NOMO-1 (cell line): ENCODE measurements around the gene EMID1.
"Not testable (repeated sequence)": the region's sequence is repeated elsewhere in the genome, so short reads cannot be mapped to it uniquely, and the experiment has no call there.

Experiments
- DNase-seq, 2 experiments: peaks; one replicate each; lab custom pipeline; 2025; ENCODE audit not compliant: unreplicated experiment in 2 of 2; lab: John Stamatoyannopoulos, UW

Gene EMID1

DNA sequence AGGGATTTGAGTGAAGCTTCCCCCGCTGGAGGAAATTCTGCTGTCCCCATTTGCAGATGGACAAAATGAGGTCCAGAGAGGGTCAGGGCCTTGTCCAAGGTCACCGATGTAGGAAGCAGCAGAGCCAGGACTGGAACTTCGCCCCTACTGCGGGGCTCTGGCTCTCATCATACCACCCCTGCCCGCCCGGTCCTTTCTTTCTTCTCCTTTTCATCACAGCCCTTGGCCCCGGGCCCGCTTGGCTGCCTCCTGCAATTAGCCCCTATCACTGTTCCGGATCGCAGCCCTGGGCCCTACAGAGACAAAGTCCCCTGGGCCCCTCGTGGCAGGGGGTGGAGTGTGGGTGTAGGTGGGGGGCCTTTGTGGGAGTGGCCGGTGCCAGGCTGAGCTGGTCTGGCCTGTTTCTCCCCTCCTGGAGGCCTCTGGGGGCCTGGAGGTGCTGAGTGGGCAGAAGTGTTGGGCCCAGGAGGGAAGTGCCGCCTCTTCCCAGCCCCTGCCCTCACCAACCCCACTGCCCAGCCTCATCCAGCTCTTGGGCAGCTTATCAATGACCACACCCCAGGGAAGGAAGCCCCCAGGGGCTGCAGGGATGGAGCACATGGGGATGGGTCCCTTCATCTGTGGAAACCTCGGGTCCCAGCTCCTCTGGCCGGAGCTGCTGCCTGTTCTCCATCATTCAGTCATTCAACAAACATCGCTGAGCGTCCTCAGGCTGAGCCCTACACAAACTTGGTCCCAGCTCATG is 3.4 kb downstream of the EMID1 start:
- DNase-seq: no peak

- DNase-seq: no peak
These were observed 3.9 kb downstream of the EMID1 start for GRCh38 chr22:29209624-29209929.

DNA sequence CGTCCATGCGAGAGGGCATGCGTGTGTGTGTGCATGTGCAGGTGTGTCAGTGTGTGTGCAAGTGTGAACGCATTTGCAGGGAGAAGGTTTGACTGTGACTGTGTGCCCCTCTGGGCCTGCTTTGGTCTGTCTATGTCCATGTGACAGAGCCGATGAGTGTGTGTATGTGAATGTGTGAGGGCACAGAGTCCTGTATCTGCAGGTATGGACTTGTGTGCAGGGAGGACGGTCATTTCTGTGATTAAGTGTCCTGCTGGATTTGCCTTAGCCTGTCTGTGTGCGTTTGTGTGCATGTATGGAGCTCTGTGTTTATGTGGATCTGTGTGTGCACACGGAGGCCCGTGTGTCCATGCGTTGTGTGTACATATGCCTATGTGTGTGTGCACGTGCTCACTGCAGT is 5.4 kb downstream of the EMID1 start:
- no peak for DNase-seq

GRCh38 chr22:29211466-29211865 is 5.8 kb downstream of the EMID1 start:
- DNase-seq: no peak

DNA sequence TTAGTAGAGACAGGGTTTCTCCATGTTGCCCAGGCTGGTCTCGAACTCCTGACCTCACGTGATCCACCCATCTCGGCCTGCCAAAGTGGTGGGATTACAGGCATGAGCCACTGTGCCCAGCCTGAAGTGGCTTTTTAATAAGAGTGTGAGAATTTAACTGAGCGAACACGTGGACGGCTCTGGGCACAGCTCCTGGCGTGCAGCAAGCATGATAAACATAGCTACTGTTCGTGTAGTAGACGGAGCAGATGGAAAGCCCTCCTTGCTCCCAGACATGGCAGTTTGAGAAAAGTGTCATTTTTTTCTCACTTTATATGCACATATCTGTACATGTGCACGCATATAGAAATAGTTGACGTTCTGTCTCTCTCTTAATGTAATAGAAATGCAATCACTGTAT is 7.0 kb downstream of the EMID1 start:
- DNase-seq: no peak

- no peak for DNase-seq
These were observed 7.8 kb downstream of the EMID1 start for GRCh38 chr22:29213493-29213892.

- no peak for DNase-seq
These were observed 8.5 kb downstream of the EMID1 start for GRCh38 chr22:29214232-29214631.

DNA sequence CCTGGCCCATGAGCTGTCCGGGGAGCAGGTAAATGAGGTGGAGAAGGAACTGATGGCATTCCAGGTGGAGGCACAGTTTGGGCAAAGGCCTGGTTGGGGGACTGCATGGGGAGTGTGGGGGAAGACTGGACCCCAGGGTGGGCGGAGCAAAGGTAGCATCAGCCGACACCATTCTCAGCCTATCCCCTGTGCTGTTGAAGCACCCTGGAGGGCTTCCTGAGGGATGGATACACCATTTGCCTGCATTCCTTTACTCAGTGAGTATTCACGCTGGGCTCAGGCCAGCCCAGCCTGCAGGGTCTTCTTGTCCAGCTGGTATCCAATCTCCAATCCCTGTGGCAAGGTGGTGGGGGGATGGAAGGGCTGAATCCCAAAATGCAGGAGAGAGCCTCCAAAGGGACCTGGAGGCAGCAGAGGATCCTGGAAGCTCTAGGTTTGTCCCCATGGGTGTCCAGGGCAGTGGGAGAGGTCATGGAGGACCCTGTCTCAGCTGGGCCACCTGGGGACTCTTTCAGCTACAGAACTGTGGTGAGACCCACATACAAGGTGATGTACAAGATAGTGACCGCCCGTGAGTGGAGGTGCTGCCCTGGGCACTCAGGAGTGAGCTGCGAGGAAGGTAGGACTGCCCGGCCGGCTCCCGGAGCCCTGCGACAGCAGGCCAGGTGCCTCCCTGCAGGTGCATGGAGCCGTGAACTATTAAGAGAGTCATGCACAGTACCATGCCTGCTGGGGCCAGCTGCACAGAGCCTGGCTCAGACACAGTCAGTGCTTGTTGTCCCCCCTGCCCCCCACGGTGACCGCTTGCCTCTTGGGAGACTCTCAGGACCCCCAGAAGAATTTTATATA is 9.5 kb downstream of the EMID1 start:
- DNase-seq: no peak

- DNase-seq: no peak
These were observed 10.5 kb downstream of the EMID1 start for GRCh38 chr22:29216011-29216872.

- DNase-seq: peak in 1 of 2 experiments; percentile 40
These were observed 11.4 kb downstream of the EMID1 start for GRCh38 chr22:29216873-29217666.

- DNase-seq: no peak
These were observed 12.4 kb downstream of the EMID1 start for GRCh38 chr22:29217827-29218757.

DNA sequence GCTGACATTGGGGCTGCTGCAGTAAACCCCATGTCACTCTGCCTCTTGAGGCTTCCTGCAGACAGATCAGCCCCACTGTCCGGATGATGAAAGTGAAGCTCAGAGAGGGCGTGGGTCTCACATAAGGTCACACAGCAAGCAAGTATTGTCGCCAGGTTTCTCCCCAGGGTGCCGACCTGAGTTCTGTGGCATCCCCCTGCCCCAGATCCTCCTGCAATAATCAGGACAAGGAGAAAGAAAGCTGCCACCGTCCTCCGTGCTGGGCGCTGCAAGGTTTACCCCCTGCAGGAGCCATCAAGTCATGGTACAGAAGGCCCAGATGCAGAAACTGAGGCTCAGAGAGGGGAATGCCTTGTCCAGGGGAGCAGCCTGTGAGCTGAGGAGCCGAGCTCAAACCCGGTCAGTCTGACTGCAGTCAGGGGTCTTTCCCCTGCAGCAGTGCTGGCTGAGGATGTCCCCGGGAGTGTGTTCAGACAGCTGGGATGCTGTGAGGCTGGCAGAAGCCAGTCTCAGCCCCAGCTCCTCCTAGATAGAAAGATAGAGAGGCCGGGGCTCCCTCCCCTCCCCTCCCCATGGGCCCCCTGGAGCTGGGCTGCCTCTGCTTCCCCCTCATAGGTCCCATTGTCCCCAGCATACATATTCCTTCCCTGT is 13.2 kb downstream of the EMID1 start:
- no peak for DNase-seq

- not testable (repeated sequence) for DNase-seq
These were observed 13.7 kb downstream of the EMID1 start for GRCh38 chr22:29219409-29219782.

- DNase-seq: no peak
These were observed 14.4 kb downstream of the EMID1 start for GRCh38 chr22:29219881-29220670.

DNA sequence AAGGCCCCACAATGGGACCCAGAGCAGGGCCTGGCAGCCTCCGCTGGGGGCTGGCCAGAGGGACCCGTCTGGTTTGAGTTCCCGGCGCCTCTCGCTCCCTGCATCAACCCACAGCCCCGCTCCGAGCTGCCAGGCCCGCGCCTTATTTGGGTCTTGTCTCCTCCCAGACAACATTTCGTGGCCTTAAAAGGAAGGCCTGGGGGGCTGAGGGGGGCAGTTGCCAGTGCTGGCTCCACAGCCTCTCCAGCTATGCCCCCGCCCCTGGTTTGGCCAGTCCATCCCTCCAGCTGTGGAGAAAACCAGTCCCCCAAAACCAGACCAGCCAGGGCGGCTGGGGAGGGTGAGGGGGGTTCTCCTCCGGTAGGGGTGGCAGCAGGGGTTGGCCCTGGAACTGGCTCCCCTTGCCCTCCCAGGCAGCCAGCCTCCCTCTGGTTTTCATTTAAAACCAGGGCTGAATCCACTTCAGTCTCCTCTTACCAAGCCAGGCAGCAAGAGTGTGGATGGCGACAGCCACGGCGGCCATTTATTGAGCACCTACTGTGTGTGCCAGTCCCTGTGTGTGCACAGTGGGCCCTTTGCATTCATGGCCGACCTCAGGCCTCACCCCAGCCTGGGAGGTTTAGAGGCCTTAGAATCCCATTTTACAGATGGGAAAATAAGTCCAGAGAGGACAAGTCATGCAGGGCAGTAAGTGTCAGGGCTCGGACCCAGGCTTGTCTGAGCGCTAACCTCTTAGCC is 18.6 kb downstream of the EMID1 start:
- DNase-seq: no peak

- no peak for DNase-seq
These were observed 19.2 kb downstream of the EMID1 start for GRCh38 chr22:29224859-29225410.

- peak in 1 of 2 experiments; percentile 10 for DNase-seq
These were observed 19.9 kb downstream of the EMID1 start for GRCh38 chr22:29225422-29226090.
